OCI-LY7 (cell line): ENCODE results near the gene RECK. TPM values are rescaled to one million over a fixed set of nuclear protein-coding genes. Genes with fewer than 3 reads are reported as not detected.

Experiments used
- BruUV-seq: library from RNA; stranded (reverse); fragments of 400-500 nt; replicated peaks from 2 replicates; lab custom pipeline; 2021; lab: Mats Ljungman, UMichigan
- CTCF ChIA-PET: fragments of 300-600 bp; sonication (Branson Sonifier 250); formaldehyde crosslinking; loops from one replicate; lab custom pipeline; 2022; ENCODE audit warnings: antibody characterized with exemption; ENCODE audit not compliant: unreplicated experiment; lab: Charles Lee
- POLR2A ChIA-PET: fragments of 300-600 bp; sonication (Branson Sonifier 250); formaldehyde crosslinking; loops from one replicate; lab custom pipeline; 2022; ENCODE audit warnings: antibody characterized with exemption; lab: Charles Lee
- DNase-seq: peaks from one replicate; pipeline ENCODE4 v3.0.0-alpha.2; 2015; ENCODE audit warnings: low spot score
- H2AFZ ChIP-seq: fragments of 200-600 bp; sonication (generic), shearing (Covaris generic); 2 replicates; pipeline ENCODE4 v1.6.1; 2014; ENCODE audit warnings: mild to moderate bottlenecking, antibody characterized with exemption, low read length, moderate library complexity
- H3K27ac ChIP-seq: fragments of 200-600 bp; sonication (generic); 2 replicates; pipeline ENCODE4 v1.5.1; 2014; ENCODE audit warnings: mixed run types, low read depth, mild to moderate bottlenecking, moderate library complexity, low read length, inconsistent platforms; ENCODE audit not compliant: poor library complexity, severe bottlenecking
- H3K36me3 ChIP-seq: fragments of 200-600 bp; sonication (generic); 2 replicates; pipeline ENCODE4 v1.6.1; 2014; ENCODE audit warnings: mild to moderate bottlenecking, antibody characterized with exemption, low read length, moderate library complexity, mixed read lengths; ENCODE audit not compliant: insufficient read depth
- H3K4me1 ChIP-seq: fragments of 200-600 bp; sonication (generic); 2 replicates; pipeline ENCODE4 v1.5.1; 2014; ENCODE audit warnings: mild to moderate bottlenecking, low read length; ENCODE audit not compliant: insufficient read depth, poor library complexity, severe bottlenecking
- H3K4me2 ChIP-seq: fragments of 200-600 bp; sonication (generic); 2 replicates; pipeline ENCODE4 v1.6.1; 2014; ENCODE audit warnings: mild to moderate bottlenecking, low read length
- H3K4me3 ChIP-seq: fragments of 200-600 bp; sonication (generic); 2 replicates; pipeline ENCODE4 v1.5.1; 2014; ENCODE audit warnings: mild to moderate bottlenecking, low read depth, low read length; ENCODE audit not compliant: poor library complexity, severe bottlenecking
- H3K79me2 ChIP-seq: fragments of 200-600 bp; sonication (generic); 2 replicates; pipeline ENCODE4 v1.6.1; 2016; ENCODE audit warnings: low read depth, mild to moderate bottlenecking, low read length, moderate library complexity, mixed read lengths; ENCODE audit not compliant: insufficient read depth
- H3K9me2 ChIP-seq: fragments of 200-600 bp; sonication (generic); 2 replicates; pipeline ENCODE4 v1.6.1; 2016; ENCODE audit warnings: mild to moderate bottlenecking, low read length, mixed read lengths; ENCODE audit not compliant: insufficient read depth
- H3K9me3 ChIP-seq: fragments of 200-600 bp; sonication (generic); 2 replicates; pipeline ENCODE4 v1.6.1; 2014; ENCODE audit warnings: mild to moderate bottlenecking, mixed run types, low read length, mixed read lengths
- H4K20me1 ChIP-seq: fragments of 200-600 bp; sonication (generic); 2 replicates; pipeline ENCODE4 v1.6.1; 2014; ENCODE audit warnings: mild to moderate bottlenecking, antibody characterized with exemption, low read length, moderate library complexity, mixed read lengths; ENCODE audit not compliant: insufficient read depth
- EZH2phosphoT487 ChIP-seq: fragments of 200-600 bp; sonication (generic); IDR thresholded peaks from 2 replicates; pipeline ENCODE4 v1.6.1; 2018; ENCODE audit warnings: low read depth, borderline replicate concordance, mild to moderate bottlenecking, mixed run types, antibody characterized with exemption, low read length, moderate library complexity, mixed read lengths
- intact Hi-C: fragments of 100-400 bp; cut with micrococcal nuclease; formaldehyde crosslinking; loops from one replicate; pipeline ENCODE4 v1.10.0; 2022; ENCODE audit not compliant: unreplicated experiment
- total RNA-seq, 2 experiments: library from RNA; depleted of rRNA in 1 of 2; stranded (reverse); fragments of >200 nt in 1 of 2; shearing (Covaris generic) in 1 of 2; gene quantifications; 2 replicates each; pipeline ENCODE4 v1.2.3, GENCODE V29; 2014 to 2022
- TF ChIP-seq, protein P1 (sequence below): fragments of 200-600 bp; sonication (generic); conservative IDR thresholded peaks from 2 replicates; pipeline ENCODE4 v1.5.1; 2014; ENCODE audit warnings: mild to moderate bottlenecking, antibody characterized with exemption, low read length, moderate library complexity, mixed read lengths

The RECK gene
- total RNA-seq, 2 experiments from 2014 or later, result 3.0 to 6.5 TPM

DNA sequence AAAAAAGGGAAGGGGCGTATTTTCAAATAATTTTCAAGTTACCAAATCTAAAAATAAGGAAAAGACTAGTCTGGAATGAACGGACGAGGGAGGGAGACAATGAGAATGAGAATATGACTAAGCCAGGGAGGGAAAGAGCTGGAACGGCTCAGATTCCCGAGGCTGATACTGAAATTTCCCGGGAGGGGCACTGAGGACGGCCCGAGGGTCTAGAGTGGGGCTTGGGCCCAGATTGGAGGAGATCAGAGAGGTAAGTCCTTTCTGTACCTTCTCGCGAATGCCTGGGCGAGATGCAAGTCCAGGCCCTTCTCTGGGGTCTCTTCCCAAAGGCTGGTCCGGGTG lies 129.1 kb downstream of the RECK start:
- Histone ChIP-seq H2AFZ (peak overlapping the region; percentile 89; the same call in 1 of the 2 replicates), H3K27ac (no peak overlapping the region), H4K20me1 (no peaks in the 10 kb centered on the region), H3K79me2 (no peaks in the 10 kb centered on the region), H3K36me3 (no peaks in the 10 kb centered on the region), H3K4me2 (peak overlapping the region; percentile 89; the same call in 1 of the 2 replicates), H3K9me2 (no peaks in the 10 kb centered on the region), H3K4me1 (peaks cover 3% of the 10 kb centered on the region), H3K9me3 (no peaks in the 10 kb centered on the region), H3K4me3 (peak overlapping the region; percentile 69)
- DNase-seq, result no peak
- intact Hi-C loops, result loop anchor here (1.0 to 10.0 kb wide), 5 partner anchors 11 to 211 kb away; partner anchors contain the start of gene RECK
- no TSS peak for BruUV-seq
- TF ChIP-seq, protein P1, sequence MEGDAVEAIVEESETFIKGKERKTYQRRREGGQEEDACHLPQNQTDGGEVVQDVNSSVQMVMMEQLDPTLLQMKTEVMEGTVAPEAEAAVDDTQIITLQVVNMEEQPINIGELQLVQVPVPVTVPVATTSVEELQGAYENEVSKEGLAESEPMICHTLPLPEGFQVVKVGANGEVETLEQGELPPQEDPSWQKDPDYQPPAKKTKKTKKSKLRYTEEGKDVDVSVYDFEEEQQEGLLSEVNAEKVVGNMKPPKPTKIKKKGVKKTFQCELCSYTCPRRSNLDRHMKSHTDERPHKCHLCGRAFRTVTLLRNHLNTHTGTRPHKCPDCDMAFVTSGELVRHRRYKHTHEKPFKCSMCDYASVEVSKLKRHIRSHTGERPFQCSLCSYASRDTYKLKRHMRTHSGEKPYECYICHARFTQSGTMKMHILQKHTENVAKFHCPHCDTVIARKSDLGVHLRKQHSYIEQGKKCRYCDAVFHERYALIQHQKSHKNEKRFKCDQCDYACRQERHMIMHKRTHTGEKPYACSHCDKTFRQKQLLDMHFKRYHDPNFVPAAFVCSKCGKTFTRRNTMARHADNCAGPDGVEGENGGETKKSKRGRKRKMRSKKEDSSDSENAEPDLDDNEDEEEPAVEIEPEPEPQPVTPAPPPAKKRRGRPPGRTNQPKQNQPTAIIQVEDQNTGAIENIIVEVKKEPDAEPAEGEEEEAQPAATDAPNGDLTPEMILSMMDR, result no peak
- no peak for TF ChIP-seq EZH2phosphoT487
- POLR2A ChIA-PET, result interaction anchor here (0.7 to 1.6 kb wide), 5 partner anchors 14 to 1150 kb away, joined by 3 to 13 read pairs (median 5); no protein-coding TSS in a partner anchor
- CTCF ChIA-PET, result interaction anchor here (1.0 to 4.1 kb wide), 2 partner anchors 25 to 64 kb away, joined by 4 to 31 read pairs; partner anchors contain the start of gene CLTA

DNA sequence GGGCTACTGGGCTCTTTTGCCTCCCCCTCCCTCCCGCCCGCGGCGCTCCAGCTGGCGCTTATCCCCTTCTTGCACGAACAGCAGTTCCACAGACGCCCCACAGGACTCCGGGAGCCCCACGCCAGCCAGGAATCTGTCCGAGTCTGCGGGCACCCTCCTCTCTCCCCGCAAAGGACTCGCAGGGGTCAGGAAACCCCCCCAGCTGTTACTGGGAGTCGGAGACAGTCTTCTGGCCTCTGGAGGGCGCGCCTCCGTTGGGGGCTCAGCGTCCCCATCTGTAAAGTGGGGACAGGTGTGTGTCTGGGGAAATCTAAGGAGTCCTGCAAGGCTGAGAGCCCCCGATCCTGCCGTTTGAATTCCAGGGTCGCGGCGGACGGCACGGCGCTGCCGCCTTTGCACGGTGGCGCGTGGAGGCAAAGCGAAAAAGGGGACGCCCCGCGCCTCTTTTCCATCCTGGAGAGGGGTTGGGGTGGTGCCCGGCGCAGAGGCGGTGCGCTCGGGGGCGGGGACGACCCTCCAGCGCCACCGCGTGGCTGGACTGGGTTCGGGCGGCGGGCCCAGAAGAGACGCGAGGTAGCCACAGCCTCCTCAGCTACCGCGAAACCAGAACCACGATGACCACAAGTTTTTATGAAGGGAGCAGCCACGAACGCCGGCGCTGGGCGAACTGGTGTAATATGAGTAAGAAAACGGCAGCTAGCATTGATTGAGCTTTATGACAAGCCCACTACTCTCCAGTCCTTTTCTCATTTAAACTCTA lies 129.6 kb downstream of the RECK start:
- POLR2A ChIA-PET, result interaction anchor here (0.6 to 1.6 kb wide), 7 partner anchors 15 to 1149 kb away, joined by 3 to 13 read pairs (median 4); no protein-coding TSS in a partner anchor
- H3K79me2 ChIP-seq, result no peaks in the 10 kb centered on the region
- intact Hi-C loops, result loop anchor here (1.0 to 10.0 kb wide), 5 partner anchors 12 to 212 kb away; partner anchors contain the start of gene RECK
- CTCF ChIA-PET, result interaction anchor here (0.7 to 4.1 kb wide), 4 partner anchors 14 to 226 kb away, joined by 3 to 31 read pairs (median 4); partner anchors contain the start of gene CLTA
- H3K4me1 ChIP-seq, result peaks cover 3% of the 10 kb centered on the region
- no peaks in the 10 kb centered on the region for H3K36me3 ChIP-seq
- no peaks in the 10 kb centered on the region for H3K9me3 ChIP-seq
- TF ChIP-seq, protein P1, result peak; percentile 93
- no peak for TF ChIP-seq EZH2phosphoT487
- no peak overlapping the region for H3K27ac ChIP-seq
- H3K9me2 ChIP-seq, result no peaks in the 10 kb centered on the region
- peak overlapping the region; percentile 69 for H3K4me3 ChIP-seq
- H3K4me2 ChIP-seq, result peak overlapping the region; percentile 89
- no TSS peak for BruUV-seq
- DNase-seq, result peak; percentile 76
- H4K20me1 ChIP-seq, result no peaks in the 10 kb centered on the region
- H2AFZ ChIP-seq, result peak overlapping the region; percentile 89
